ENCODE results near the gene SLC7A8.
"Not testable (repeated sequence)": the region's sequence is repeated elsewhere in the genome, so short reads cannot be mapped to it uniquely, and the experiment has no call there.

DNA sequence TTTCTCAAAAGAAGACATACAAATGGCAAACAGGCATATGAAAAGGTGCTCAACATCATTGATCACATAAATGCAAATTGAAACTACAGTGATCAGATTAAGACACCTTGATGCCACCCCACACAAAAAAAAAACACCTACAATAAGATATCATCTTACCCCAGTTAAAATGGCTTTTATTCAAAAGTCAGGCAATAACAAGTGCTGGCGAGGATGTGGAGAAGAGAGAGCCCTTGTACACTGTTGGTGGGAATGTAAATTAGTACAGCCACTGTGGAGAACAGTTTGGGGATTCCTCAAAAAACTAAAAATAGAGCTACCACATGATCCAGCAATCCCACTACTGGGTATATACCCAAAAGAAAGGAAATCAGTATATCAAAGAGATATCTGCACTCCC, 41.5 kb upstream of the SLC7A8 start:
- TF ChIP-seq CTCF (conservative IDR thresholded peaks at IDR 0.05; ENCODE audit: low read depth in 2 of 2); POLR2AphosphoS5 (IDR thresholded peaks at IDR 0.05; ENCODE audit: low read depth); ZNF114 (CRISPR knock-in tag; IDR thresholded peaks at IDR 0.05); EZH2 (IDR thresholded peaks at IDR 0.05; ENCODE audit: low read depth, unreplicated experiment); JUNB (IDR thresholded peaks at IDR 0.05; ENCODE audit: unreplicated experiment); ZNF331 (CRISPR knock-in tag; IDR thresholded peaks at IDR 0.05; ENCODE audit: low read depth); CREB1 (CRISPR knock-in tag; IDR thresholded peaks at IDR 0.05; ENCODE audit: low read depth); EZH2phosphoT487 (IDR thresholded peaks at IDR 0.05; ENCODE audit: unreplicated experiment); ETS1 (IDR thresholded peaks at IDR 0.05); STAT1 (IDR thresholded peaks at IDR 0.05; ENCODE audit: unreplicated experiment): not testable (repeated sequence)
- TF ChIP-seq, protein P1, sequence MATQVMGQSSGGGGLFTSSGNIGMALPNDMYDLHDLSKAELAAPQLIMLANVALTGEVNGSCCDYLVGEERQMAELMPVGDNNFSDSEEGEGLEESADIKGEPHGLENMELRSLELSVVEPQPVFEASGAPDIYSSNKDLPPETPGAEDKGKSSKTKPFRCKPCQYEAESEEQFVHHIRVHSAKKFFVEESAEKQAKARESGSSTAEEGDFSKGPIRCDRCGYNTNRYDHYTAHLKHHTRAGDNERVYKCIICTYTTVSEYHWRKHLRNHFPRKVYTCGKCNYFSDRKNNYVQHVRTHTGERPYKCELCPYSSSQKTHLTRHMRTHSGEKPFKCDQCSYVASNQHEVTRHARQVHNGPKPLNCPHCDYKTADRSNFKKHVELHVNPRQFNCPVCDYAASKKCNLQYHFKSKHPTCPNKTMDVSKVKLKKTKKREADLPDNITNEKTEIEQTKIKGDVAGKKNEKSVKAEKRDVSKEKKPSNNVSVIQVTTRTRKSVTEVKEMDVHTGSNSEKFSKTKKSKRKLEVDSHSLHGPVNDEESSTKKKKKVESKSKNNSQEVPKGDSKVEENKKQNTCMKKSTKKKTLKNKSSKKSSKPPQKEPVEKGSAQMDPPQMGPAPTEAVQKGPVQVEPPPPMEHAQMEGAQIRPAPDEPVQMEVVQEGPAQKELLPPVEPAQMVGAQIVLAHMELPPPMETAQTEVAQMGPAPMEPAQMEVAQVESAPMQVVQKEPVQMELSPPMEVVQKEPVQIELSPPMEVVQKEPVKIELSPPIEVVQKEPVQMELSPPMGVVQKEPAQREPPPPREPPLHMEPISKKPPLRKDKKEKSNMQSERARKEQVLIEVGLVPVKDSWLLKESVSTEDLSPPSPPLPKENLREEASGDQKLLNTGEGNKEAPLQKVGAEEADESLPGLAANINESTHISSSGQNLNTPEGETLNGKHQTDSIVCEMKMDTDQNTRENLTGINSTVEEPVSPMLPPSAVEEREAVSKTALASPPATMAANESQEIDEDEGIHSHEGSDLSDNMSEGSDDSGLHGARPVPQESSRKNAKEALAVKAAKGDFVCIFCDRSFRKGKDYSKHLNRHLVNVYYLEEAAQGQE (IDR thresholded peaks at IDR 0.05; ENCODE audit: unreplicated experiment), result not testable (repeated sequence)
